AG04450 (cell line): ENCODE data around the gene HBEGF. TPM values are rescaled to one million over a fixed set of nuclear protein-coding genes. Genes with fewer than 3 reads are reported as not detected.

Experiments used
- CTCF ChIA-PET: fragments of 300-600, 350-600 bp; formaldehyde crosslinking; extraction: SDS; loops from one replicate; lab custom pipeline; 2022; ENCODE audit warnings: antibody characterized with exemption, inconsistent platforms; lab: Charles Lee
- POLR2A ChIA-PET: fragments of 350-600 bp; formaldehyde crosslinking; extraction: SDS; loops from one replicate; lab custom pipeline; 2021; ENCODE audit warnings: antibody characterized with exemption, inconsistent platforms; lab: Yijun Ruan, JAX
- DNase-seq: peaks from one replicate; pipeline ENCODE4 v3.0.0-alpha.2; 2011; ENCODE audit warnings: low read depth, low spot score
- H3K27ac ChIP-seq: one replicate; pipeline ENCODE4 v1.5.1; 2012; ENCODE audit warnings: low read depth, low read length, control low read depth
- H3K27me3 ChIP-seq: one replicate; pipeline ENCODE4 v1.6.0; 2012; ENCODE audit warnings: low read length; ENCODE audit not compliant: control insufficient read depth, insufficient read depth
- H3K4me3 ChIP-seq: 2 replicates; pipeline ENCODE4 v1.5.1; 2011; ENCODE audit warnings: mild to moderate bottlenecking, low read depth, low read length, control low read depth
- H3K9me3 ChIP-seq: 2 replicates; pipeline ENCODE4 v1.5.1; 2012; ENCODE audit warnings: low read length; ENCODE audit not compliant: control insufficient read depth, insufficient read depth
- CTCF ChIP-seq: IDR thresholded peaks from 2 replicates; pipeline ENCODE4 v1.5.1; 2011; ENCODE audit warnings: low read depth, low read length, control low read depth, inconsistent platforms
- polyA plus RNA-seq: library from polyadenylated mRNA; depleted of rRNA; stranded (reverse); fragments of >200 nt; gene quantifications from 2 replicates; pipeline ENCODE4 v1.2.3, GENCODE V29; 2011

Gene HBEGF
- polyA plus RNA-seq, 1 experiment = 7.0 TPM

- Histone ChIP-seq H3K27ac (no peak overlapping the region), H3K27me3 (no peaks in the 10 kb centered on the region), H3K9me3 (no peaks in the 10 kb centered on the region), H3K4me3 (no peak overlapping the region)
- no peak for DNase-seq
- POLR2A ChIA-PET = interaction anchor here (0.6 to 1.7 kb wide), 3 partner anchors 18 to 44 kb away, joined by 3 to 12 read pairs (median 8); partner anchors contain the start of genes HBEGF and PFDN1
- no peak for TF ChIP-seq CTCF
- CTCF ChIA-PET = interaction anchor here (0.5 to 2.8 kb wide), 7 partner anchors 13 to 85 kb away, joined by 3 to 13 read pairs (median 5); partner anchors contain the start of gene HBEGF
Measured at GRCh38 chr5:140328036-140328764, 18.2 kb downstream of the HBEGF start.

GRCh38 chr5:140327589-140327988, 18.8 kb downstream of the HBEGF start:
- TF ChIP-seq CTCF = no peak
- no peaks in the 10 kb centered on the region for H3K9me3 ChIP-seq
- H3K27me3 ChIP-seq = no peaks in the 10 kb centered on the region
- H3K27ac ChIP-seq = no peak overlapping the region
- DNase-seq = no peak
- no peak overlapping the region for H3K4me3 ChIP-seq
- POLR2A ChIA-PET = interaction anchor here (0.6 to 1.3 kb wide), 2 partner anchors 19 to 45 kb away, joined by 3 to 8 read pairs; partner anchors contain the start of gene HBEGF
- CTCF ChIA-PET = interaction anchor here (0.8 to 1.7 kb wide), 5 partner anchors 13 to 84 kb away, joined by 3 to 13 read pairs (median 4); partner anchors contain the start of gene HBEGF

- H3K9me3 ChIP-seq = no peaks in the 10 kb centered on the region
- no peak for TF ChIP-seq CTCF
- no peak for DNase-seq
- H3K27me3 ChIP-seq = no peaks in the 10 kb centered on the region
- ChIA-PET POLR2A (interaction anchor here (0.7 to 1.5 kb wide), 2 partner anchors 21 to 1973 kb away, joined by 4 to 5 read pairs; partner anchors contain the start of genes HBEGF and KDM3B), CTCF (interaction anchor here (0.9 to 2.0 kb wide), 3 partner anchors 20 to 86 kb away, joined by 3 to 5 read pairs (median 3); partner anchors contain the start of gene HBEGF)
- H3K4me3 ChIP-seq = no peak overlapping the region
- H3K27ac ChIP-seq = peak overlapping the region; percentile 21
Measured at GRCh38 chr5:140325486-140325885, 20.9 kb downstream of the HBEGF start.

- no peaks in the 10 kb centered on the region for H3K9me3 ChIP-seq
- no peak overlapping the region for H3K4me3 ChIP-seq
- DNase-seq = no peak
- ChIA-PET CTCF (interaction anchor here (0.9 to 2.0 kb wide), 3 partner anchors 21 to 85 kb away, joined by 3 to 5 read pairs (median 3); partner anchors contain the start of gene HBEGF), POLR2A (interaction anchor here (1.5 kb wide), 1 partner anchor 22 kb away, joined by 5 read pairs; the partner anchor contains the start of gene HBEGF)
- peak overlapping the region; percentile 66 for H3K27ac ChIP-seq
- H3K27me3 ChIP-seq = no peaks in the 10 kb centered on the region
- no peak for TF ChIP-seq CTCF
Measured at GRCh38 chr5:140324617-140325241, 21.7 kb downstream of the HBEGF start.
